Measurements from ENCODE around the gene CHI3L1. TPM values are rescaled to one million over a fixed set of nuclear protein-coding genes. Genes with fewer than 3 reads are reported as not detected.

CHI3L1 gene
- total RNA-seq, 3 donors from 2014 or later, result 14.2 to 638 (median 426) TPM

GRCh38 chr1:203163891-203164635 lies 22.4 kb downstream of the CHI3L1 start:
- no peaks in the 10 kb centered on the region for H3K27me3 ChIP-seq
- no peaks in the 10 kb centered on the region for H3K9me3 ChIP-seq
- no peak overlapping the region for H3K27ac ChIP-seq
- TF ChIP-seq, protein P1, sequence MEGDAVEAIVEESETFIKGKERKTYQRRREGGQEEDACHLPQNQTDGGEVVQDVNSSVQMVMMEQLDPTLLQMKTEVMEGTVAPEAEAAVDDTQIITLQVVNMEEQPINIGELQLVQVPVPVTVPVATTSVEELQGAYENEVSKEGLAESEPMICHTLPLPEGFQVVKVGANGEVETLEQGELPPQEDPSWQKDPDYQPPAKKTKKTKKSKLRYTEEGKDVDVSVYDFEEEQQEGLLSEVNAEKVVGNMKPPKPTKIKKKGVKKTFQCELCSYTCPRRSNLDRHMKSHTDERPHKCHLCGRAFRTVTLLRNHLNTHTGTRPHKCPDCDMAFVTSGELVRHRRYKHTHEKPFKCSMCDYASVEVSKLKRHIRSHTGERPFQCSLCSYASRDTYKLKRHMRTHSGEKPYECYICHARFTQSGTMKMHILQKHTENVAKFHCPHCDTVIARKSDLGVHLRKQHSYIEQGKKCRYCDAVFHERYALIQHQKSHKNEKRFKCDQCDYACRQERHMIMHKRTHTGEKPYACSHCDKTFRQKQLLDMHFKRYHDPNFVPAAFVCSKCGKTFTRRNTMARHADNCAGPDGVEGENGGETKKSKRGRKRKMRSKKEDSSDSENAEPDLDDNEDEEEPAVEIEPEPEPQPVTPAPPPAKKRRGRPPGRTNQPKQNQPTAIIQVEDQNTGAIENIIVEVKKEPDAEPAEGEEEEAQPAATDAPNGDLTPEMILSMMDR (IDR thresholded peaks at IDR 0.05), result no peak
- TF ChIP-seq POLR2A (IDR thresholded peaks at IDR 0.05) (no peak), POLR2AphosphoS5 (IDR thresholded peaks at IDR 0.05) (no peak)
- no peak overlapping the region for H3K4me3 ChIP-seq
- intact Hi-C loops (cut with DNase I; ENCODE audit: low total_unique reads), result no loop called here
- H3K36me3 ChIP-seq, result no peaks in the 10 kb centered on the region
- H3K4me1 ChIP-seq, result no peaks in the 10 kb centered on the region
- DNase-seq (ENCODE audit: low spot score in 2 of 2), result no peak

GRCh38 chr1:203162403-203162802 lies 24.1 kb downstream of the CHI3L1 start:
- no peaks in the 10 kb centered on the region for H3K9me3 ChIP-seq
- H3K27ac ChIP-seq, result no peak overlapping the region
- no peaks in the 10 kb centered on the region for H3K36me3 ChIP-seq
- no peaks in the 10 kb centered on the region for H3K27me3 ChIP-seq
- H3K4me3 ChIP-seq, result no peak overlapping the region
- no peak for TF ChIP-seq POLR2A (IDR thresholded peaks at IDR 0.05)
- no peak for TF ChIP-seq POLR2AphosphoS5 (IDR thresholded peaks at IDR 0.05)
- TF ChIP-seq, protein P1 (IDR thresholded peaks at IDR 0.05), result no peak
- H3K4me1 ChIP-seq, result no peaks in the 10 kb centered on the region
- intact Hi-C loops (cut with DNase I; ENCODE audit: low total_unique reads), result no loop called here
- DNase-seq (ENCODE audit: low spot score in 2 of 2), result no peak

DNA sequence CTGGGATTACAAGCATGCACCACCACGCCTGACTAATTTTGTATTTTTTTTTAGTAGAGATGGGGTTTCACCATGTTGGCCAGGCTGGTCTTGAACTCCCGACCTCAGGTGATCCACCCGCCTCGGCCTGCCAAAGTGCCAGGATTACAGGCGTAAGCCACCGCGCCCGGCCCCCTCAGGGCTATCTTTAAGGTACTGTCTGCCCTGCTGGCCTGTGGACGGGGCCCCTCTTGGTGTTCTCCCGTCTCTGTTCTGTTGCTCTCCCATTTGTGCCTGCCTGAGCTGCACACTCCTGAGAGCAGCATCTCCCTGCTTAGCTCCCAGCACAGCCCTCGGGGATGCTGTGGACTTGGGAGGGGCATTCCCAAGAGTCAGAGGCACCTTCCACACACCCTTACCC lies 24.8 kb downstream of the CHI3L1 start:
- H3K36me3 ChIP-seq, result no peaks in the 10 kb centered on the region
- no peak for DNase-seq (ENCODE audit: low spot score in 2 of 2)
- TF ChIP-seq, protein P1 (IDR thresholded peaks at IDR 0.05), result no peak
- TF ChIP-seq POLR2AphosphoS5 (IDR thresholded peaks at IDR 0.05) (no peak), POLR2A (IDR thresholded peaks at IDR 0.05) (no peak)
- H3K27me3 ChIP-seq, result no peaks in the 10 kb centered on the region
- H3K4me3 ChIP-seq, result no peak overlapping the region
- H3K9me3 ChIP-seq, result no peaks in the 10 kb centered on the region
- H3K27ac ChIP-seq, result no peak overlapping the region
- intact Hi-C loops (cut with DNase I; ENCODE audit: low total_unique reads), result no loop called here
- no peaks in the 10 kb centered on the region for H3K4me1 ChIP-seq

DNA sequence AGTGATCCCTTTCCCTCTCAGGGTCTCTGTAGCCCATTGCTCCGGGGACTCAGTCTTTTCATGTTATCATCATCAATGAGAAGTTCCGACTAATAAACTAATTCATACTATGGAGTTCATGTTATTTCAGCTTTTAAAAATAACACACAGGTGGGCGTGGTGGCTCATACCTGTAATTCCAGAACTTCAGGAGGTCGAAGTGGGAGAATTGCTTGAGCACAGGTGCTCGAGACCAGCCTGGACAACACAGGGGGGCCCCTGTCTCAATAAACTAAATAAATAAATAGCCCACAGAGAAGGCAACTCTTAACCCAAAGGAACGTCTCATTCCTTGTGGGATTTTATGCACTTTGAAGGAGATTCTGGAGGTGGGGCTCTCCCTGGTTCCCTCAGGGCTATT lies 25.3 kb downstream of the CHI3L1 start:
- no peaks in the 10 kb centered on the region for H3K4me1 ChIP-seq
- no peak overlapping the region for H3K27ac ChIP-seq
- H3K4me3 ChIP-seq, result no peak overlapping the region
- intact Hi-C loops (cut with DNase I; ENCODE audit: low total_unique reads), result no loop called here
- H3K36me3 ChIP-seq, result no peaks in the 10 kb centered on the region
- TF ChIP-seq POLR2A (IDR thresholded peaks at IDR 0.05) (no peak), POLR2AphosphoS5 (IDR thresholded peaks at IDR 0.05) (no peak)
- TF ChIP-seq, protein P1 (IDR thresholded peaks at IDR 0.05), result no peak
- H3K27me3 ChIP-seq, result no peaks in the 10 kb centered on the region
- DNase-seq (ENCODE audit: low spot score in 2 of 2), result no peak
- H3K9me3 ChIP-seq, result no peaks in the 10 kb centered on the region

DNA sequence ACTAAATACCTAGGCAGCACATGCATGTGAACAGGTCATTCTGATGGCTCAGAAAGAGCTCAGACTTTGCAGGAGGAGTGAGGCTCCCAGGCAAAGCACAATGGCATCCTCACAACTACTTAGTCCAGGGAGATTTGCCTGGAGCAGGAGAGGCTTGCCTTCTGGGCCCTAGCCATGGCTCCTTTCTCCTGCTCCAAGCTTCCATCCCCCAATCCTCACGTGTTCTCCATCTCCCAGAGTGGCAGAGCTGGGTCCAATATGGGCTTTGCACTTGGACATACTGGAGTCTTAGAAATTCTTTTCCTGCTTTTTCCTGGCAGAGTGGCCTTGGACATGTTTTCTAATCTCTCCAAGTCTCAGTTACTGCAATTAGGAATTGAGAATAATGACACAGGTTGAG lies 26.7 kb downstream of the CHI3L1 start:
- no peaks in the 10 kb centered on the region for H3K4me1 ChIP-seq

More for the DNA sequence above, 26.7 kb downstream of the CHI3L1 start:
- no peak overlapping the region for H3K27ac ChIP-seq
- no peaks in the 10 kb centered on the region for H3K27me3 ChIP-seq
- H3K9me3 ChIP-seq, result no peaks in the 10 kb centered on the region
- no peak overlapping the region for H3K4me3 ChIP-seq
- no peaks in the 10 kb centered on the region for H3K36me3 ChIP-seq
- TF ChIP-seq, protein P1 (IDR thresholded peaks at IDR 0.05), result no peak
- TF ChIP-seq POLR2A (IDR thresholded peaks at IDR 0.05) (no peak), POLR2AphosphoS5 (IDR thresholded peaks at IDR 0.05) (no peak)
- intact Hi-C loops (cut with DNase I; ENCODE audit: low total_unique reads), result no loop called here
- no peak for DNase-seq (ENCODE audit: low spot score in 2 of 2)
